ENCODE measurements around the gene MIAT. TPM values are rescaled to one million over a fixed set of nuclear protein-coding genes. Genes with fewer than 3 reads are reported as not detected.
A peak's percentile ranks its signal among the peaks of the same experiment; 100 is the strongest.

MIAT gene
- total RNA-seq, 4 donors from 2014 or later = 0.05 to 1.1 (median 0.41) TPM

DNA sequence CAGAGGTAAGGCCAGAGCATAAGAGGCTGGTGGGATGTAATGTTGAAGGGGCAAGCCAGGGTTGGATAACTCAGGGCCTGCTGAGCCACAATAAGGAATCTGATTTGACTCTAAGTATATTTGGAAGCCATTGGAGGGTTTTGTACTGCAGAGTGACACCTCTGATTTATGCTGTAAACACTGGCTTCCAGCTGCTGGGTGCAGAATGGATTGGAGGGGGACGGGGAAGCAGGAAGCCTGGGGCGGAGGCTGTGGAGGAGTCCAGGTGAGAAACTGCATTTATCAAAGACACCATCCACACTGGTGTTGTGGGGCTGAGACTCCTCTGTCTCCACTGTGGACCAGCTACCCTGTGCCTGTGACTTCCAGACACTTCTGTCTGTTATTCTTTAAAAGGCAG lies 26.8 kb downstream of the MIAT start:
- H3K27ac ChIP-seq = no peak overlapping the region
- H3K4me1 ChIP-seq = peaks cover 0 to 9% (median 0%) of the 10 kb centered on the region in 3 donors
- no peak for ATAC-seq
- H3K4me3 ChIP-seq = no peak overlapping the region
- 20 to 89% methylated on average over 1 to 2 of the region's 2 CpGs for WGBS, 2 donors (ENCODE audit: low coverage in 1 of 2)
- TF ChIP-seq POLR2AphosphoS5 (IDR thresholded peaks at IDR 0.05) (no peak), POLR2A (IDR thresholded peaks at IDR 0.05) (no peak), EP300 (IDR thresholded peaks at IDR 0.05) (no peak)
- H3K27me3 ChIP-seq = no peaks in the 10 kb centered on the region
- no peaks in the 10 kb centered on the region for H3K9me3 ChIP-seq
- H3K36me3 ChIP-seq = peaks cover 0 to 36% of the 10 kb centered on the region in 2 donors

DNA sequence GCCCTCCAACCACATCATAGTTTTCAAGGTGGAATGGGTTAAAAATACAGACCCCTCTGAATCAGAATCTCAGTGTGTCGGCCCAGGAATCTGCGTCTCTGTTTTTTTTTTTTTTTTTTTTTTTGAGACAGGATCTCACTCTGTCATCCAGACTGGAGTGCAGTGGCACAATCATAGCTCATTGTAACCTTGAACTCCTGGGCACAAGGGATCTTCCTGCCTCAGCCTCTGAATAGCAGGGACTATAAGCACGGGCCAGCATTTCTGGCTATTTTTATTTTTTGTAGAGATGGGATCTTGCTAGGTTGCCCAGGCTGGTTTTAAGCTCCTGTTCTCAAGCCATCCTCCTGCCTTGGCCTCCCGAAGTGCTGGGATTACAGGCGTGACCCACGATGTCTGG lies 28.2 kb downstream of the MIAT start:
- Histone ChIP-seq H3K36me3 (peaks cover 0 to 28% of the 10 kb centered on the region in 2 donors), H3K27me3 (no peaks in the 10 kb centered on the region), H3K4me1 (peaks cover 0 to 4% (median 0%) of the 10 kb centered on the region in 3 donors), H3K4me3 (no peak overlapping the region), H3K27ac (no peak overlapping the region), H3K9me3 (no peaks in the 10 kb centered on the region)
- TF ChIP-seq EP300 (IDR thresholded peaks at IDR 0.05) = no peak
- TF ChIP-seq, protein P1, sequence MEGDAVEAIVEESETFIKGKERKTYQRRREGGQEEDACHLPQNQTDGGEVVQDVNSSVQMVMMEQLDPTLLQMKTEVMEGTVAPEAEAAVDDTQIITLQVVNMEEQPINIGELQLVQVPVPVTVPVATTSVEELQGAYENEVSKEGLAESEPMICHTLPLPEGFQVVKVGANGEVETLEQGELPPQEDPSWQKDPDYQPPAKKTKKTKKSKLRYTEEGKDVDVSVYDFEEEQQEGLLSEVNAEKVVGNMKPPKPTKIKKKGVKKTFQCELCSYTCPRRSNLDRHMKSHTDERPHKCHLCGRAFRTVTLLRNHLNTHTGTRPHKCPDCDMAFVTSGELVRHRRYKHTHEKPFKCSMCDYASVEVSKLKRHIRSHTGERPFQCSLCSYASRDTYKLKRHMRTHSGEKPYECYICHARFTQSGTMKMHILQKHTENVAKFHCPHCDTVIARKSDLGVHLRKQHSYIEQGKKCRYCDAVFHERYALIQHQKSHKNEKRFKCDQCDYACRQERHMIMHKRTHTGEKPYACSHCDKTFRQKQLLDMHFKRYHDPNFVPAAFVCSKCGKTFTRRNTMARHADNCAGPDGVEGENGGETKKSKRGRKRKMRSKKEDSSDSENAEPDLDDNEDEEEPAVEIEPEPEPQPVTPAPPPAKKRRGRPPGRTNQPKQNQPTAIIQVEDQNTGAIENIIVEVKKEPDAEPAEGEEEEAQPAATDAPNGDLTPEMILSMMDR (IDR thresholded peaks at IDR 0.05) = no peak
- TF ChIP-seq POLR2AphosphoS5 (IDR thresholded peaks at IDR 0.05) = no peak
- no peak for TF ChIP-seq POLR2A (IDR thresholded peaks at IDR 0.05)
- WGBS, 2 donors (ENCODE audit: low coverage in 1 of 2) = 50 to 82% methylated on average over 3 to 5 of the region's 6 CpGs
- no peak for ATAC-seq

DNA sequence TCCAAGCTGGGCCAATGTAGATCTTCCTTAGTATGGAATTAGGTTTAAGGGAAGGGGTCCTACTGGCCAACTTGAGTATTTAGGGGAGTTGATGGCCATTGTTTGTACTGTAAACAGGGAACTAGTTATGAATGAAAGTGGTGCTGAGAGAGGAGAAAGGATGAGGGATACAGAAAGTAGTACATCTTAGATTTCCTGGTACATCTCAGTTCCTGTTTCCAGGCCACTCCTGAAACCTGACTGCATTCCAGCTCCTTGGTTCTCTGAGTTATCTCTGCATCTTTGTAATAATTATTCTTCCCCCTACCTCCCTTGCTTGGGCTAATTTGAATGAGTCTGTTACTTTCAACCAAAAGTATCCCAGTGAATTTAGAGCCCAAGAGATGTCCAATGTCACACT lies 30.1 kb downstream of the MIAT start:
- Histone ChIP-seq H3K4me1 (no peaks in the 10 kb centered on the region), H3K27me3 (no peaks in the 10 kb centered on the region), H3K36me3 (peaks cover 0 to 10% of the 10 kb centered on the region in 2 donors), H3K4me3 (no peak overlapping the region), H3K9me3 (no peaks in the 10 kb centered on the region), H3K27ac (no peak overlapping the region)
- TF ChIP-seq POLR2AphosphoS5 (IDR thresholded peaks at IDR 0.05) (no peak), POLR2A (IDR thresholded peaks at IDR 0.05) (no peak)
- TF ChIP-seq, protein P1 (IDR thresholded peaks at IDR 0.05) = no peak
- ATAC-seq = no peak

DNA sequence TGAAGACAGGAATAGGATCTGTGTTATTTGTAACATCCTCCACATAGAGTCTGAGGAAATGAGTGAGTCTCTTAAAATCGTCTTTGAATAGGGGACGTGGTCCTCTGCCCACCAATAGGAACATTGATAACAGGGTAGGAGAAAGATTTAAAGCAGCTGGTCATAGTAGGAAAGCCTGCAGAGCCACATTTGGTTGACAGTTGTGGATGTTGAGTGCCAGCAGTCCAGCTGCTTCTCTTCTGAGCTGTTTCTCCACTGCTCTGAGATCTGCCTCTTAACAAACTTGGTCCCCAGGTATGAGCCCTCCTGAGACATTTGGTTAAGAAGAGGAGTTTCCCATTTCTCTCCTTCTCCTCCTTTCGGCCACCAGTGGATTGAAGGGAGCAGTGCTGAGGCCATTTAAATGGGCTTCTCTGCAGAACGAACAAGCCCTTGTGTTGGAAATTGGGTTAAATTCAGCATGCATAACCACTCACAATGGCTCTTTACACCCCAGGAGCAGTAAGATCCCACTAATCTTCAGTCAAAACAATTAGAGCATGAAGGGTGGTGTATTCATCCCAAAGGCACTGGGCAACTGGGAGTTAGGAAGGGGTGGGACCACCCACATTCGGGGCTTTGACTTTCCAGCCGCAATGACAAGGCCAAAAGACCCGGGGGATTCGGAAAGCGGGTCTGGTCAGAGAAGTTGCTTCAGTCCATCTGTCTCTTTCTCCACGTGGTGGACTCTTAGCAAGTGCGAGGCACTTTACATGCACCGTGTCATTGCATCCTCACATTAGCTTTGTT lies 32.3 kb downstream of the MIAT start:
- H3K4me3 ChIP-seq = no peak overlapping the region
- ATAC-seq = peak; percentile 22
- H3K9me3 ChIP-seq = peaks cover 0 to 2% (median 0%) of the 10 kb centered on the region in 3 donors
- H3K27me3 ChIP-seq = no peaks in the 10 kb centered on the region
- no peaks in the 10 kb centered on the region for H3K4me1 ChIP-seq
- H3K36me3 ChIP-seq = peaks cover 0 to 15% of the 10 kb centered on the region in 2 donors
- H3K27ac ChIP-seq = no peak overlapping the region
- 62 to 68% methylated on average over 6 to 10 of the region's 12 CpGs for WGBS, 2 donors (ENCODE audit: low coverage in 1 of 2)
- TF ChIP-seq, protein P1 (IDR thresholded peaks at IDR 0.05) = no peak
- no peak for TF ChIP-seq EP300 (IDR thresholded peaks at IDR 0.05)
- no peak for TF ChIP-seq POLR2AphosphoS5 (IDR thresholded peaks at IDR 0.05)
- TF ChIP-seq POLR2A (IDR thresholded peaks at IDR 0.05) = no peak

DNA sequence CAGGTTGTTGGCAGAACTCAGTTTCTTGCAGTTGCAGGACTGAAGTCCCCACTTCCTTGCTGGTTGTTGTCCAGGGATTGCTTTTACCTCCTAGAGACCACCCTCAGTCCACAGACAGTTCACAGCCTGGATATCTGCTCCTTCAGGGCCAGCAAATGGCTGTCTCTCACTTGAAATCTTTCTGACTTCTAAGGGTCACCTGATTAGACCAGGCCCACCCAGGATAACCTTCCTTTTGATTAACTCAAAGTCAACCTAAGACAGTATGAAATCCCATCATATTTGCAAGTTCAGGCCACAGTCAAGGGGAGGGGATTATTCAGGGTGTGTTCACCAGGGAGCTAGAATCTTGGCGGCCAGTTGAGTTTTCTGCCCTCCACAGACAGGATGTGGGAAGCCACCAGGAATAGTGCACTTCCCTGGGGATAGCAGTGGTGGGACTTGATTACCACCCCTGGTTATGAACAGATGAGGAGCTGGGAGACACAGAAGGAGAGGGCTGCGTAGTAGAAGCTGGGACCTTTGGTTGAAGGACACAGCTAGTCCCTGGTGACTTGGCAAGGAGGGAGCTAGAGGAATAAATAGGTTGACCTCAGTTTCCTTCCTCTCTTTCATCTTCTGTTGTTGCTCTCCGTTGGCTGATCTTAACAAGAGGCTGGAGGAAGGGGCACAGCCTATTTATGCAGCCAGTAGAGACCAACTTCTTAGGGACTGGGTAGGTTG lies 33.4 kb downstream of the MIAT start:
- 71% methylated on average over 3 of the region's 3 CpGs; no CpG with 5 or more reads in 1 of the 2 donors for WGBS, 2 donors (ENCODE audit: low coverage in 1 of 2)
- H3K36me3 ChIP-seq = peaks cover 0 to 23% of the 10 kb centered on the region in 2 donors
- ATAC-seq = no peak
- H3K9me3 ChIP-seq = peaks cover 0 to 5% (median 0%) of the 10 kb centered on the region in 3 donors
- no peaks in the 10 kb centered on the region for H3K27me3 ChIP-seq
- no peak overlapping the region for H3K27ac ChIP-seq
- TF ChIP-seq, protein P1 (IDR thresholded peaks at IDR 0.05) = no peak
- TF ChIP-seq POLR2AphosphoS5 (IDR thresholded peaks at IDR 0.05) (no peak), POLR2A (IDR thresholded peaks at IDR 0.05) (no peak)
- H3K4me1 ChIP-seq = no peaks in the 10 kb centered on the region
- H3K4me3 ChIP-seq = no peak overlapping the region

Data from gastroesophageal sphincter (tissue), 4 donors.